Measurements from ENCODE around the gene DCX.

DNA sequence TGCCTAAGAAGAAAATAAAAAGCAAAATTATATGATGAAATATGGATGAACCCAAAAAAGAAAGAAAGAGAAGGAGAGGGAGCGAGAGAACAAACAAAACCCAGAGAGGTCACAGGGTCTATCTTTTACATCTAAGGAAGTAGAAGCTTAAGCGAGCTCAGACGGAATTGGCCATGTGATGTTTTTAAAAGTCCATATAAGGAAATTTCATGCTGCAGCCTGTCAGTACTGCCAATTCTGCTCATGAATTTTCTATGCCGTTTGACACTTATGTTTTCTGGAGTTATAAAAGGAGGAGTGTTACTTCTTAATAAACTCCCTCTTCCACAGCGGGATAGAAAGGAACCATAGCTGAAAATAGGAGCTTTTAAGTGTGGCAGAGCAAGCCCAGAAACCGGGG is 32.9 kb upstream of the DCX start:
- TF ChIP-seq, protein P1, sequence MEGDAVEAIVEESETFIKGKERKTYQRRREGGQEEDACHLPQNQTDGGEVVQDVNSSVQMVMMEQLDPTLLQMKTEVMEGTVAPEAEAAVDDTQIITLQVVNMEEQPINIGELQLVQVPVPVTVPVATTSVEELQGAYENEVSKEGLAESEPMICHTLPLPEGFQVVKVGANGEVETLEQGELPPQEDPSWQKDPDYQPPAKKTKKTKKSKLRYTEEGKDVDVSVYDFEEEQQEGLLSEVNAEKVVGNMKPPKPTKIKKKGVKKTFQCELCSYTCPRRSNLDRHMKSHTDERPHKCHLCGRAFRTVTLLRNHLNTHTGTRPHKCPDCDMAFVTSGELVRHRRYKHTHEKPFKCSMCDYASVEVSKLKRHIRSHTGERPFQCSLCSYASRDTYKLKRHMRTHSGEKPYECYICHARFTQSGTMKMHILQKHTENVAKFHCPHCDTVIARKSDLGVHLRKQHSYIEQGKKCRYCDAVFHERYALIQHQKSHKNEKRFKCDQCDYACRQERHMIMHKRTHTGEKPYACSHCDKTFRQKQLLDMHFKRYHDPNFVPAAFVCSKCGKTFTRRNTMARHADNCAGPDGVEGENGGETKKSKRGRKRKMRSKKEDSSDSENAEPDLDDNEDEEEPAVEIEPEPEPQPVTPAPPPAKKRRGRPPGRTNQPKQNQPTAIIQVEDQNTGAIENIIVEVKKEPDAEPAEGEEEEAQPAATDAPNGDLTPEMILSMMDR (conservative IDR thresholded peaks at IDR 0.05; ENCODE audit: low read depth, low read length), result no peak
- TF ChIP-seq POLR2A (IDR thresholded peaks at IDR 0.05; ENCODE audit: low read depth, low read length) (no peak), RCOR1 (IDR thresholded peaks at IDR 0.05; ENCODE audit: insufficient replicate concordance, low read length) (no peak), CEBPB (IDR thresholded peaks at IDR 0.05; ENCODE audit: low read depth, low read length) (no peak), MAFK (IDR thresholded peaks at IDR 0.05; ENCODE audit: low read depth, low read length) (no peak), MXI1 (IDR thresholded peaks at IDR 0.05; ENCODE audit: borderline replicate concordance, low read depth, low read length) (no peak)
- TF ChIP-seq, protein P2, sequence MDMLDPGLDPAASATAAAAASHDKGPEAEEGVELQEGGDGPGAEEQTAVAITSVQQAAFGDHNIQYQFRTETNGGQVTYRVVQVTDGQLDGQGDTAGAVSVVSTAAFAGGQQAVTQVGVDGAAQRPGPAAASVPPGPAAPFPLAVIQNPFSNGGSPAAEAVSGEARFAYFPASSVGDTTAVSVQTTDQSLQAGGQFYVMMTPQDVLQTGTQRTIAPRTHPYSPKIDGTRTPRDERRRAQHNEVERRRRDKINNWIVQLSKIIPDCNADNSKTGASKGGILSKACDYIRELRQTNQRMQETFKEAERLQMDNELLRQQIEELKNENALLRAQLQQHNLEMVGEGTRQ (IDR thresholded peaks at IDR 0.05; ENCODE audit: low read depth, low read length), result no peak

Measured in IMR-90 (cell line).